Tibial nerve (tissue), 4 donors: ENCODE measurements around the gene BMAL1.

ENCODE experiments used
- CTCF ChIP-seq, 5 experiments: fragments of 200-600 bp in 3 of 5; fragments of 450-650 bp in 2 of 5; sonication (generic) in 3 of 5; IDR thresholded peaks; one replicate each; pipeline ENCODE4 v1.5.1; 2016 to 2019; ENCODE audit warnings: antibody characterized with exemption in 5 of 5, mild to moderate bottlenecking in 3 of 5, moderate library complexity in 2 of 5
- EP300 ChIP-seq, 2 donors: sonication (generic); formaldehyde crosslinking; IDR thresholded peaks; one replicate each; pipeline ENCODE4 v1.6.1; 2017; ENCODE audit warnings: antibody characterized with exemption in 2 of 2, mild to moderate bottlenecking in 1 of 2
- POLR2A ChIP-seq, 2 donors: fragments of 450-650 bp; IDR thresholded peaks; one replicate each; pipeline ENCODE4 v1.6.1; 2017; ENCODE audit warnings: antibody characterized with exemption in 2 of 2, mild to moderate bottlenecking in 2 of 2, moderate library complexity in 2 of 2

GRCh38 chr11:13237761-13238160, 39.8 kb upstream of the BMAL1 start:
- TF ChIP-seq CTCF (IDR thresholded peaks at IDR 0.05) (no peak), POLR2A (IDR thresholded peaks at IDR 0.05) (no peak), EP300 (IDR thresholded peaks at IDR 0.05) (no peak)
